Skeletal muscle cell (primary cell): ENCODE results near the gene NBPF11.
"Not testable (repeated sequence)": the region's sequence is repeated elsewhere in the genome, so short reads cannot be mapped to it uniquely, and the experiment has no call there.

Source experiments
- DNase-seq: peaks from one replicate; pipeline ENCODE4 v3.0.0-alpha.2; 2010; ENCODE audit warnings: low read depth
- H3K4me3 ChIP-seq: 2 replicates; pipeline ENCODE4 v1.5.1; 2011; ENCODE audit warnings: low read depth, mild to moderate bottlenecking, control low read depth, low read length, moderate library complexity

The NBPF11 gene

DNA sequence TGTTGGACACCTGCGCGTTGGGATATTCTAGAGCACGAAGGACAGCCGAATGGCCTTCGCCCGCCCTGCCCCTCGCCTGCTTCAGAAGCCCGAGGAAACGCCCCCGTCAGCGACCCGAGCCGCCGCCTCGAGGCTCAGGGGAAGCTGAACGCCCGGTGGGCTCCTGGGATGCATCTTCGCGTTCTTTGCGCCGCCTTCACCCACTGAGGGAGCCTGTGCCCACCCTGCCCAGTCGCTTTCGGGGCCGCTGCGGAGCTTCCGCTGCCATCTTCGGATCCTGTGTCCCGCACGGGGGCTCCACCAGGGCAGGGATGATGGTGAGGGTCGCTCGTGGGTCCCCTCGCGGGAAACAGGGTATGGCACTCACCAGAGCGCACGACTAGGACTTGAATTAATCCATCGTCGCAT lies 91.8 kb downstream of the NBPF11 start:
- H3K4me3 ChIP-seq, result peak overlapping the region; percentile 32
- DNase-seq, result not testable (repeated sequence)

- not testable (repeated sequence) for H3K4me3 ChIP-seq
- peak; percentile 4 for DNase-seq
Observed at GRCh38 chr1:148057384-148057783, 94.7 kb downstream of the NBPF11 start.
